SH-SY5Y (cell line): ENCODE data around the gene PROK2.

ENCODE experiments used
- GATA2 ChIP-seq: IDR thresholded peaks from 2 replicates; pipeline ENCODE4 v1.6.1; 2011; ENCODE audit warnings: mild to moderate bottlenecking, low read depth, low read length
- GATA3 ChIP-seq: IDR thresholded peaks from 2 replicates; pipeline ENCODE4 v1.6.1; 2011; ENCODE audit warnings: low read depth, mild to moderate bottlenecking, low read length, moderate library complexity

- TF ChIP-seq GATA2 (no peak), GATA3 (no peak)
Measured at GRCh38 chr3:71759401-71759800, 25.5 kb downstream of the PROK2 start.
